Measurements from ENCODE around the gene QTRT2.

Gene QTRT2

DNA sequence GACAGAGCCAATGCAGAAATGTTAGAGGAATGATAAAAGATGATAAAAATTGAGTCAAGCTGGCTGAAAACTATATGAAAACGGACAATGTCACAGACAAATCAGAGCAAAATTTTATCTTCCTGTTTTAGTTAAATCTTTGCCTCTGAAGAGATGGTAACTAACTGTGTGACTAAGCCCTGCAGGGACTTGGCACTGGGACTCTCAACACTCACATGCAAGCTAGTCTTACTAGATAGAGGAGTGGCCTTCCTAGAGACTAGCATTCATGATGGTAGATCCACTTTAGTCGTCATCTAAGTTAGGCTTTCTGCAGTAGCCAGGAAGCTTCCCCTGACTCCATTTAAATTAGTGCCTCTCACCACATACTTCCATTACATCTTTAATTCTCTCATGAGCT, 4.3 kb upstream of the QTRT2 start:
- no peak for TF ChIP-seq GATA1 (IDR thresholded peaks at IDR 0.05; ENCODE audit: low read depth, low read length)
- TF ChIP-seq POLR2A (IDR thresholded peaks at IDR 0.05; ENCODE audit: low read length) = no peak
- no peak for DNase-seq

DNA sequence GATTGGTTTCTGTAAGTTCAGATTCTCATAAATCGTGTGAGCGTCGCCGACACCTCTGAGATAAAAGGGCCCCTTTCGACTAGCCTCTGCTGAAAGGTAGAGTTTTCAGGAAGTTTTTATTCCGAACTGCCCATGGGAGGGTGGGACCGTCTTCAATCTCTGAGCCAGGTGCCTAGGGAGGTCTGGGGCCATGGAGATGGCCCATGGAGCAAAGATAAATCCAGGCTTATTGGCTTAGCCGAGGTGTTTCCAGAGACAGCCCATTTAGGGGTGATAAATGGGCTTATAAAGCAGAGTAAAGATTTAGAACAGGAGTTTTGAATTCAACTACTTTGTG, 442 bp downstream of the QTRT2 start:
- DNase-seq = no peak
- TF ChIP-seq POLR2A (IDR thresholded peaks at IDR 0.05; ENCODE audit: low read length) (no peak), GATA1 (IDR thresholded peaks at IDR 0.05; ENCODE audit: low read depth, low read length) (no peak)

- TF ChIP-seq POLR2A (IDR thresholded peaks at IDR 0.05; ENCODE audit: low read length) (no peak), GATA1 (IDR thresholded peaks at IDR 0.05; ENCODE audit: low read depth, low read length) (no peak)
- DNase-seq = no peak
Measured at GRCh38 chr3:114058646-114059045, 2.1 kb downstream of the QTRT2 start.

GRCh38 chr3:114060906-114061655, 4.5 kb downstream of the QTRT2 start:
- no peak for DNase-seq

GRCh38 chr3:114067804-114068203, 11.3 kb downstream of the QTRT2 start:
- TF ChIP-seq POLR2A (IDR thresholded peaks at IDR 0.05; ENCODE audit: low read length) (no peak), GATA1 (IDR thresholded peaks at IDR 0.05; ENCODE audit: low read depth, low read length) (no peak)
- no peak for DNase-seq

More at GRCh38 chr3:114060906-114061655, 4.5 kb downstream of the QTRT2 start:
- no peak for TF ChIP-seq GATA1 (IDR thresholded peaks at IDR 0.05; ENCODE audit: low read depth, low read length)
- TF ChIP-seq POLR2A (IDR thresholded peaks at IDR 0.05; ENCODE audit: low read length) = no peak

DNA sequence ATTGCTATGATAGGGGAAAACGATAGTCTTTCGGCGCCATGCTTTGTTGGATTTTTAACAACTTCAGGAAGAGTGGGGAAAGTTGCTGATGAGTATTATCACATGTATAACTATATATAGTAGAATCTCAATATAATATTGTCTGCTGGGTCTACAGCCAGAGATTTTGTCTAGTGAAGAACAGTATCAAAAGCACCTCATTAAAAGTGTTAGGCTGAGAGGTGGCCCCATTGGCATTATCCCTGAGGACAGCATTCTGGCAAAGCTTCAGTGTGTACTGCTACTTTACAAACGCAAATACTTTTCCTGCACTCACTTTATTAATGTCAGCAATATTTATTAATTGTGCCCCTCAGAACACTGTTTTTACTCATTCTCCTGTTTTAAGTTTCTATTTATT, 11.8 kb downstream of the QTRT2 start:
- TF ChIP-seq POLR2A (IDR thresholded peaks at IDR 0.05; ENCODE audit: low read length) (no peak), GATA1 (IDR thresholded peaks at IDR 0.05; ENCODE audit: low read depth, low read length) (no peak)

GRCh38 chr3:114071786-114072185, 15.2 kb downstream of the QTRT2 start:
- no peak for TF ChIP-seq POLR2A (IDR thresholded peaks at IDR 0.05; ENCODE audit: low read length)
- no peak for TF ChIP-seq GATA1 (IDR thresholded peaks at IDR 0.05; ENCODE audit: low read depth, low read length)
- no peak for DNase-seq

More for the DNA sequence above, 11.8 kb downstream of the QTRT2 start:
- DNase-seq = no peak

DNA sequence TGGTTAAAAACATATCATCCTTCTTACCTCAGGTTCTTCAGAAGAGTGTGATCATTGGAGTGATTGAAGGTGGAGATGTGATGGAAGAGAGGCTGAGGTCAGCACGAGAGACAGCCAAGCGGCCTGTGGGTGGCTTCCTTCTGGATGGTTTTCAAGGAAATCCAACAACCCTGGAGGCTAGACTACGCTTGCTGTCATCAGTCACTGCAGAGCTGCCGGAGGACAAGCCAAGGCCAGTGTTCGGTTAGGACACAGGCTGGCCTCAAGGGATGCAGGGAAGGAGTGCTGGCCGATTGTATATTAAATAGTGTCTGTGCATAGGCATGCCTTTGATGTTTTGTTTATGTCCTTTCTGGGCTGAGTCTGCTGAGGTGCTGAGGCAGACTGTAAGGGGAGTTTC, 20.2 kb downstream of the QTRT2 start:
- TF ChIP-seq POLR2A (IDR thresholded peaks at IDR 0.05; ENCODE audit: low read length) (no peak), GATA1 (IDR thresholded peaks at IDR 0.05; ENCODE audit: low read depth, low read length) (no peak)
- no peak for DNase-seq

- DNase-seq = no peak
- TF ChIP-seq GATA1 (IDR thresholded peaks at IDR 0.05; ENCODE audit: low read depth, low read length) (no peak), POLR2A (IDR thresholded peaks at IDR 0.05; ENCODE audit: low read length) (no peak)
Measured at GRCh38 chr3:114078126-114078525, 21.6 kb downstream of the QTRT2 start.

- peak; percentile 7 to 29 for DNase-seq
- TF ChIP-seq GATA1 (IDR thresholded peaks at IDR 0.05; ENCODE audit: low read depth, low read length) (no peak), POLR2A (IDR thresholded peaks at IDR 0.05; ENCODE audit: low read length) (no peak)
Measured at GRCh38 chr3:114079761-114080160, 23.2 kb downstream of the QTRT2 start.

- TF ChIP-seq GATA1 (IDR thresholded peaks at IDR 0.05; ENCODE audit: low read depth, low read length) (no peak), POLR2A (IDR thresholded peaks at IDR 0.05; ENCODE audit: low read length) (no peak)
- no peak for DNase-seq
Measured at GRCh38 chr3:114080201-114080600, 23.7 kb downstream of the QTRT2 start.

- DNase-seq = no peak
Measured at GRCh38 chr3:114081037-114081436, 24.5 kb downstream of the QTRT2 start.

DNA sequence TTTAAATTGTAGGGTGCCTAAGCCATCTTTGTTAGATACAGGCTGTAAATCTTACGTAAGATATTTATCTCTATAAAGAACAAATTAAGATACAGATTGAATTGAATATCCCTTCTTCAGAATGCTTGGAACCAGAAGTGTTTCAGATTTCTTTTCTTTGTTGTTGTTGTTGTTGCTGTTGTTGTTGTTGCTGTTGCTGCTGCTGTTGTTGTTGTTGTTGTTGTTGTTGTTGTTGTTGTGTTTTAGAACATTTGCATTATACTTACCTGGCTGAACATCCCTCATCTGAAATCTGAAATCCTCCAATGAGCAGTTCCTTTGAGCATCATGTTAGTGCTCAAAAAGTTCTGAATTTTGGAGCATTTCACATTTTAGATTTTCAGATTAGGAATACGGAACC, 26.6 kb downstream of the QTRT2 start:
- no peak for TF ChIP-seq GATA1 (IDR thresholded peaks at IDR 0.05; ENCODE audit: low read depth, low read length)
- TF ChIP-seq POLR2A (IDR thresholded peaks at IDR 0.05; ENCODE audit: low read length) = no peak
- DNase-seq = no peak

More at GRCh38 chr3:114081037-114081436, 24.5 kb downstream of the QTRT2 start:
- TF ChIP-seq POLR2A (IDR thresholded peaks at IDR 0.05; ENCODE audit: low read length) (no peak), GATA1 (IDR thresholded peaks at IDR 0.05; ENCODE audit: low read depth, low read length) (no peak)

DNA sequence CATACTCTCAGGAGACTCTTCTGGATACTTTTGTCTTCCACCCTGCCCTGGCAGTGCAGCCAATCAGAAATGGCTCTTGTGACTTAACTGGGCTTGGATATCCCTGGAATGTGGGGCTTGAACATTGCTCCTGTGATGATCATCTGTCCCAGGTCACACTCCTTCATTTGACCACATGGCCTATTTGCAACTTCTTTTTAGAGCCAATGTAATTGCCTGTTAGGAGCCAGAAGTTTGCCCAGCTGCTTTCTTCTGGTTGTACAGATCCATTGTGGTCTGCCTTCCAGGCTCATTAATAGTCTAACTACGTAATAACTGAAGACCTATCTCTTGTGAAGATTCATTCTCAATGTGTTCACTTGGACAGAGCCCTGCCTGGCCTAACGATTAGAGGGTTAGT, 29.8 kb downstream of the QTRT2 start:
- TF ChIP-seq GATA1 (IDR thresholded peaks at IDR 0.05; ENCODE audit: low read depth, low read length) (no peak), POLR2A (IDR thresholded peaks at IDR 0.05; ENCODE audit: low read length) (no peak)
- no peak for DNase-seq

GRCh38 chr3:114089675-114090074, 33.1 kb downstream of the QTRT2 start:
- TF ChIP-seq POLR2A (IDR thresholded peaks at IDR 0.05; ENCODE audit: low read length) = no peak
- no peak for TF ChIP-seq GATA1 (IDR thresholded peaks at IDR 0.05; ENCODE audit: low read depth, low read length)
- no peak for DNase-seq
